WTC11 (cell line): Measurements from ENCODE around the gene CCDC92. TPM values are rescaled to one million over a fixed set of nuclear protein-coding genes. Genes with fewer than 3 reads are reported as not detected.
A peak's percentile ranks its signal among the peaks of the same experiment; 100 is the strongest.

Experiments
- ATAC-seq: fragments of 200-7000 bp; cut with Tn5 transposase; 2 replicates; pipeline ENCODE4 v1.10.0; 2021; ENCODE audit warnings: mild to moderate bottlenecking, moderate library complexity
- CTCF ChIA-PET: fragments of 300-600 bp; sonication (Branson Sonifier 250); formaldehyde crosslinking; loops from one replicate; lab custom pipeline; 2021; ENCODE audit warnings: antibody characterized with exemption; lab: Charles Lee
- POLR2A ChIA-PET: fragments of 350-600 bp; sonication (Branson Sonifier 250); formaldehyde crosslinking; loops from one replicate; lab custom pipeline; 2021; ENCODE audit warnings: antibody characterized with exemption; lab: Charles Lee
- DNase-seq: peaks from one replicate; pipeline ENCODE4 v3.0.0; 2021; ENCODE audit warnings: low spot score
- H3K27ac Mint-ChIP-seq: 2 replicates; pipeline ENCODE4 v1.8.0; 2021; ENCODE audit warnings: mixed read lengths
- H3K27me3 Mint-ChIP-seq: 2 replicates; pipeline ENCODE4 v1.8.0; 2021; ENCODE audit warnings: low read depth, mild to moderate bottlenecking, moderate library complexity, mixed read lengths
- H3K36me3 Mint-ChIP-seq: 2 replicates; pipeline ENCODE4 v1.8.0; 2021; ENCODE audit warnings: mixed read lengths
- H3K4me1 Mint-ChIP-seq: 2 replicates; pipeline ENCODE4 v1.8.0; 2022; ENCODE audit warnings: mixed read lengths
- H3K4me3 Mint-ChIP-seq: 2 replicates; pipeline ENCODE4 v1.8.0; 2021; ENCODE audit warnings: mild to moderate bottlenecking, moderate library complexity, mixed read lengths
- H3K9me3 Mint-ChIP-seq: 2 replicates; pipeline ENCODE4 v1.8.0; 2021; ENCODE audit warnings: mixed read lengths
- AFF4 ChIP-seq: sonication (generic); formaldehyde crosslinking; IDR thresholded peaks from 2 replicates; pipeline ENCODE4 v1.8.1; 2023; ENCODE audit warnings: mild to moderate bottlenecking, missing genetic modification reagents, borderline replicate concordance
- AR ChIP-seq: fragments of 250-450 bp; sonication (Bioruptor Pico); IDR thresholded peaks from 2 replicates; pipeline ENCODE4 v1.9.0; 2021; ENCODE audit warnings: mild to moderate bottlenecking
- ATF6 ChIP-seq: sonication (generic); formaldehyde crosslinking; IDR thresholded peaks from 2 replicates; pipeline ENCODE4 v1.8.1; 2023; ENCODE audit warnings: mild to moderate bottlenecking, missing genetic modification reagents
- CDX4 ChIP-seq: fragments of 250-450 bp; sonication (Bioruptor Pico); IDR thresholded peaks from 2 replicates; pipeline ENCODE4 v1.9.0; 2021; ENCODE audit warnings: moderate library complexity, mild to moderate bottlenecking, inconsistent platforms, borderline replicate concordance
- E2F5 ChIP-seq: sonication (generic); formaldehyde crosslinking; IDR thresholded peaks from 2 replicates; pipeline ENCODE4 v1.8.1; 2022; ENCODE audit warnings: mild to moderate bottlenecking, moderate library complexity, missing genetic modification reagents
- ESRRA ChIP-seq: sonication (generic); formaldehyde crosslinking; IDR thresholded peaks from 2 replicates; pipeline ENCODE4 v1.8.1; 2022; ENCODE audit warnings: mild to moderate bottlenecking, missing genetic modification reagents, borderline replicate concordance
- HMGA2 ChIP-seq: fragments of 250-450 bp; sonication (Bioruptor Pico); IDR thresholded peaks from 2 replicates; pipeline ENCODE4 v1.4.0; 2021; ENCODE audit warnings: mild to moderate bottlenecking, moderate library complexity
- HMGXB4 ChIP-seq: sonication (generic); formaldehyde crosslinking; IDR thresholded peaks from 2 replicates; pipeline ENCODE4 v1.8.1; 2023; ENCODE audit warnings: mild to moderate bottlenecking, moderate library complexity, missing genetic modification reagents
- IRF1 ChIP-seq: sonication (generic); formaldehyde crosslinking; IDR thresholded peaks from 2 replicates; pipeline ENCODE4 v1.8.0; 2023; ENCODE audit warnings: missing genetic modification reagents
- JAZF1 ChIP-seq: fragments of 250-450 bp; sonication (Bioruptor Pico); IDR thresholded peaks from 2 replicates; pipeline ENCODE4 v1.9.0; 2021; ENCODE audit warnings: moderate library complexity, mild to moderate bottlenecking, inconsistent platforms
- NFATC4 ChIP-seq: fragments of 250-450 bp; sonication (Bioruptor Pico); IDR thresholded peaks from 2 replicates; pipeline ENCODE4 v1.9.0; 2021; ENCODE audit warnings: mild to moderate bottlenecking
- OVOL2 ChIP-seq: fragments of 250-450 bp; sonication (Bioruptor Pico); IDR thresholded peaks from 2 replicates; pipeline ENCODE4 v1.9.0; 2021; ENCODE audit warnings: mild to moderate bottlenecking, borderline replicate concordance
- PRRX2 ChIP-seq: fragments of 250-450 bp; sonication (Bioruptor Pico); IDR thresholded peaks from 2 replicates; pipeline ENCODE4 v1.8.0; 2021; ENCODE audit warnings: mild to moderate bottlenecking
- RELA ChIP-seq: sonication (generic); formaldehyde crosslinking; IDR thresholded peaks from 2 replicates; pipeline ENCODE4 v1.8.1; 2022; ENCODE audit warnings: missing genetic modification reagents, mild to moderate bottlenecking, borderline replicate concordance
- SMAD4 ChIP-seq: sonication (generic); formaldehyde crosslinking; IDR thresholded peaks from 2 replicates; pipeline ENCODE4 v1.8.0; 2022; ENCODE audit warnings: mild to moderate bottlenecking, missing genetic modification reagents
- ZBTB21 ChIP-seq: sonication (generic); formaldehyde crosslinking; IDR thresholded peaks from 2 replicates; pipeline ENCODE4 v1.8.1; 2023; ENCODE audit warnings: mild to moderate bottlenecking, missing genetic modification reagents, borderline replicate concordance
- ZBTB43 ChIP-seq: sonication (generic); formaldehyde crosslinking; IDR thresholded peaks from 2 replicates; pipeline ENCODE4 v1.8.1; 2023; ENCODE audit warnings: mild to moderate bottlenecking, missing genetic modification reagents
- ZNF423 ChIP-seq: fragments of 250-450 bp; sonication (Bioruptor Pico); IDR thresholded peaks from 2 replicates; pipeline ENCODE4 v2.1.2; 2022; ENCODE audit warnings: mild to moderate bottlenecking, moderate library complexity
- total RNA-seq: library from RNA; stranded (reverse); gene quantifications from 3 replicates; pipeline ENCODE4 v1.2.3, GENCODE V29; 2021

CCDC92 gene
- total RNA-seq, 1 experiment from 2014 or later = 2.7 TPM

- TF ChIP-seq ATF6 (CRISPR knock-in tag) (no peak), SMAD4 (CRISPR knock-in tag) (no peak), AR (CRISPR knock-in tag) (no peak), ZNF423 (no peak), ESRRA (CRISPR knock-in tag) (no peak)
Measured at GRCh38 chr12:123973552-123974341, 1.1 kb upstream of the CCDC92 start (continued).

- peak overlapping the region; percentile 44; the same call in 1 of the 2 replicates for H3K27ac Mint-ChIP-seq
- POLR2A ChIA-PET = no interaction called here
- DNase-seq (peak; percentile 85), ATAC-seq (peak; percentile 54)
- CTCF ChIA-PET = interaction anchor here (0.6 to 1.3 kb wide), 5 partner anchors 33 to 428 kb away, joined by 3 to 7 read pairs (median 3); no protein-coding TSS in a partner anchor
- no peaks in the 10 kb centered on the region for H3K9me3 Mint-ChIP-seq
- peak overlapping the region; percentile 60 for H3K4me3 Mint-ChIP-seq
- peaks cover 14% of the 10 kb centered on the region for H3K36me3 Mint-ChIP-seq
- peaks cover 23% of the 10 kb centered on the region for H3K4me1 Mint-ChIP-seq
- peaks cover 81% of the 10 kb centered on the region for H3K27me3 Mint-ChIP-seq
- no peak for TF ChIP-seq ZBTB21 (CRISPR knock-in tag)
- 0 out of 2 replicates have a peak, but pooled peaks have one; percentile 46 for TF ChIP-seq ZBTB43 (CRISPR knock-in tag)
- no peak for TF ChIP-seq CDX4 (CRISPR knock-in tag)
- peak; percentile 60; the same call in 1 of the 2 replicates for TF ChIP-seq RELA (CRISPR knock-in tag)
- no peak; the same call in 1 of the 2 replicates for TF ChIP-seq HMGXB4 (CRISPR knock-in tag)
- peak; percentile 88 for TF ChIP-seq ZNF423
- TF ChIP-seq E2F5 (CRISPR knock-in tag) = no peak
- no peak for TF ChIP-seq JAZF1 (CRISPR knock-in tag)
- peak; percentile 88 for TF ChIP-seq SMAD4 (CRISPR knock-in tag)
- TF ChIP-seq IRF1 (CRISPR knock-in tag) = no peak
- no peak for TF ChIP-seq OVOL2 (CRISPR knock-in tag)
- no peak for TF ChIP-seq HMGA2 (CRISPR knock-in tag)
- TF ChIP-seq AFF4 (CRISPR knock-in tag) = 0 out of 2 replicates have a peak, but pooled peaks have one; percentile 53
- no peak for TF ChIP-seq NFATC4
- TF ChIP-seq PRRX2 (CRISPR knock-in tag) = no peak
- TF ChIP-seq ESRRA (CRISPR knock-in tag) = no peak
Measured at GRCh38 chr12:123971770-123972456, 718 bp downstream of the CCDC92 start.
